Chondrocyte (in vitro differentiated cells): ENCODE results near the gene GP2. TPM values are rescaled to one million over a fixed set of nuclear protein-coding genes. Genes with fewer than 3 reads are reported as not detected.

Source experiments
- DNase-seq: peaks from one replicate; pipeline ENCODE4 v3.0.0; 2021; ENCODE audit warnings: mixed read lengths, low spot score
- H3K27ac Mint-ChIP-seq: one replicate; pipeline ENCODE4 v1.8.0; 2021; ENCODE audit warnings: mild to moderate bottlenecking, moderate library complexity, mixed read lengths; ENCODE audit not compliant: unreplicated experiment
- H3K27me3 Mint-ChIP-seq: 2 replicates; pipeline ENCODE4 v1.8.0; 2021; ENCODE audit warnings: low read depth, mixed read lengths
- H3K36me3 Mint-ChIP-seq: 2 replicates; pipeline ENCODE4 v1.8.0; 2021; ENCODE audit warnings: low read depth, mixed read lengths
- H3K4me1 Mint-ChIP-seq: 2 replicates; pipeline ENCODE4 v1.8.0; 2021; ENCODE audit warnings: low read depth, mild to moderate bottlenecking, mixed read lengths
- H3K4me3 Mint-ChIP-seq: one replicate; pipeline ENCODE4 v1.8.0; 2021; ENCODE audit warnings: mild to moderate bottlenecking, moderate library complexity, mixed read lengths; ENCODE audit not compliant: unreplicated experiment
- H3K9me3 Mint-ChIP-seq: 2 replicates; pipeline ENCODE4 v1.8.0; 2021; ENCODE audit warnings: low read depth, mixed read lengths
- long read RNA-seq: library from polyadenylated mRNA; stranded (forward); transcript quantifications from one replicate; pipeline ENCODE4 v2.0.0, GENCODE V29; 2021
- total RNA-seq: library from RNA; stranded (reverse); gene quantifications from 3 replicates; pipeline ENCODE4 v1.2.1, GENCODE V29; 2021
- TF ChIP-seq, protein P1 (sequence below): fragments of 200-600 bp; sonication (generic); IDR thresholded peaks from 2 replicates; pipeline ENCODE4 v1.5.0; 2021; ENCODE audit warnings: antibody characterized with exemption, mild to moderate bottlenecking, moderate library complexity

GP2 gene
- total RNA-seq = not detected in 3 replicates
- long read RNA-seq = 0 reads

DNA sequence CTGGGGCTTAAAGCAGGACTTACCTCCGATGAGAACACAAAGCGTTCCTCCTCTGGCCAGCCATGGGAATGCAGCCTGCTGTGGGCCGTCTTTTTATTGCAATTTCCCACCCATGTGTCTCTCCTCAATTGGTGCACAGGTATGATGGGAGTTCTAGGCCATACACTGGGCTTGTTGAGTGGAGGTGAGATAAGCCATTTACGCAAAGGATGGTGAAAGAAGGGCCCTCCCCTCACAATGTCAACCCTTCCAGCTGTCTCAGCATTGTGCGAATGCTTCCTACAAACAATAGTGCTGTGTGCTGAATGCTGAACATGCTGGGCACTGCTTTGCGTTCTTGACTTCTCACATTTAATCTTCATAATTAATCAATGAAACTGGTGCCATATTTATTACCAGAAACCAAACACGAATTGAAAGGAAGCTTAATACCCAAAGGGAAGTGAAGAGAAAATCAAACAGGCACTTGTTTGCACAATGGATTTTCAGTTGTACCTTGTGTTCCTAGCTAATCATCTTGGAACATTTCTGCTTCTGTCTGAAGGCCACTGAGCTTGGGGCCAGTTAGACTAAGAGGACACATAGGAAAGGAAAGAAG is at the start of gene GP2:
Gene GP2, minus strand, starts transcription at position 70 of the 598 bp plus-strand sequence. CDS start 1,082 bp downstream, outside the sequence.
- TF ChIP-seq, protein P1, sequence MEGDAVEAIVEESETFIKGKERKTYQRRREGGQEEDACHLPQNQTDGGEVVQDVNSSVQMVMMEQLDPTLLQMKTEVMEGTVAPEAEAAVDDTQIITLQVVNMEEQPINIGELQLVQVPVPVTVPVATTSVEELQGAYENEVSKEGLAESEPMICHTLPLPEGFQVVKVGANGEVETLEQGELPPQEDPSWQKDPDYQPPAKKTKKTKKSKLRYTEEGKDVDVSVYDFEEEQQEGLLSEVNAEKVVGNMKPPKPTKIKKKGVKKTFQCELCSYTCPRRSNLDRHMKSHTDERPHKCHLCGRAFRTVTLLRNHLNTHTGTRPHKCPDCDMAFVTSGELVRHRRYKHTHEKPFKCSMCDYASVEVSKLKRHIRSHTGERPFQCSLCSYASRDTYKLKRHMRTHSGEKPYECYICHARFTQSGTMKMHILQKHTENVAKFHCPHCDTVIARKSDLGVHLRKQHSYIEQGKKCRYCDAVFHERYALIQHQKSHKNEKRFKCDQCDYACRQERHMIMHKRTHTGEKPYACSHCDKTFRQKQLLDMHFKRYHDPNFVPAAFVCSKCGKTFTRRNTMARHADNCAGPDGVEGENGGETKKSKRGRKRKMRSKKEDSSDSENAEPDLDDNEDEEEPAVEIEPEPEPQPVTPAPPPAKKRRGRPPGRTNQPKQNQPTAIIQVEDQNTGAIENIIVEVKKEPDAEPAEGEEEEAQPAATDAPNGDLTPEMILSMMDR = no peak
- peaks cover 2% of the 10 kb centered on the region for H3K27me3 Mint-ChIP-seq
- no peak for DNase-seq
- no peaks in the 10 kb centered on the region for H3K4me1 Mint-ChIP-seq
- no peaks in the 10 kb centered on the region for H3K36me3 Mint-ChIP-seq
- H3K27ac Mint-ChIP-seq = no peak within 1 kb of the TSS
- no peak within 1 kb of the TSS for H3K4me3 Mint-ChIP-seq
- H3K9me3 Mint-ChIP-seq = no peaks in the 10 kb centered on the region

GRCh38 chr16:20372701-20373100 is 45.4 kb upstream of the GP2 start:
- Mint-ChIP-seq H3K4me3 (no peak overlapping the region), H3K27ac (no peak overlapping the region), H3K36me3 (no peaks in the 10 kb centered on the region), H3K27me3 (peaks cover 18% of the 10 kb centered on the region), H3K9me3 (peaks cover 3% of the 10 kb centered on the region), H3K4me1 (no peaks in the 10 kb centered on the region)
- DNase-seq = no peak
- TF ChIP-seq, protein P1 = no peak

- Mint-ChIP-seq H3K27ac (no peak overlapping the region), H3K27me3 (peaks cover 15% of the 10 kb centered on the region), H3K36me3 (no peaks in the 10 kb centered on the region), H3K9me3 (peaks cover 3% of the 10 kb centered on the region), H3K4me1 (no peaks in the 10 kb centered on the region), H3K4me3 (no peak overlapping the region)
- TF ChIP-seq, protein P1 = no peak
- no peak for DNase-seq
Measured at GRCh38 chr16:20369452-20370054, 42.2 kb upstream of the GP2 start.

- TF ChIP-seq, protein P1 = no peak
- H3K27ac Mint-ChIP-seq = no peak overlapping the region
- peaks cover 17% of the 10 kb centered on the region for H3K27me3 Mint-ChIP-seq
- H3K9me3 Mint-ChIP-seq = no peaks in the 10 kb centered on the region
- no peaks in the 10 kb centered on the region for H3K36me3 Mint-ChIP-seq
- H3K4me3 Mint-ChIP-seq = no peak overlapping the region
- no peak for DNase-seq
- peaks cover 5% of the 10 kb centered on the region for H3K4me1 Mint-ChIP-seq
Measured at GRCh38 chr16:20364051-20364450, 36.7 kb upstream of the GP2 start.

GRCh38 chr16:20363191-20363590 is 35.9 kb upstream of the GP2 start:
- peak overlapping the region; percentile 55 for H3K27ac Mint-ChIP-seq
- H3K36me3 Mint-ChIP-seq = no peaks in the 10 kb centered on the region
- no peak for DNase-seq
- no peaks in the 10 kb centered on the region for H3K9me3 Mint-ChIP-seq
- peaks cover 5% of the 10 kb centered on the region for H3K4me1 Mint-ChIP-seq
- H3K4me3 Mint-ChIP-seq = no peak overlapping the region
- H3K27me3 Mint-ChIP-seq = peaks cover 16% of the 10 kb centered on the region
- TF ChIP-seq, protein P1 = no peak
